ENCODE results near the gene IGF2R.

Gene IGF2R

DNA sequence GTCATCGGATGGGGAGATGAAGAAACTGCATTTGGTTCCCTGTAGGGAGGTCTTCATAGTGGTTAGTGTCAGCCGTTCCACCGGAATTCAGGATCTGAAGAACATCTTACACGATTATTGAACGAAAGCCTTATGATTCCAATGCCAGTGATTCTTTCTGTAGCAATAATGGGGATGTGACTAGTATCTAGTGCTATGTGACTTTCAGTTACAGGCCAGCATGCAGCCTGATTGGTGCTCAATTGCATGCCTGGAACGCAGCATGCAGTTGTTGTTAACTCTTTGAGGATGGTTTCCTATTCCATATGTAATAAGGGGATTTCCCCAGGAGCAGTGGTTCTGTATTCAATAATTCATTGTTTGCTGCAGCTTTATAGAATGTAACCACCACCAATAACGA is 81.1 kb downstream of the IGF2R start:
- DNase-seq, result no peak

- no peak for DNase-seq
Measured at GRCh38 chr6:160051390-160051789, 82.5 kb downstream of the IGF2R start.

DNA sequence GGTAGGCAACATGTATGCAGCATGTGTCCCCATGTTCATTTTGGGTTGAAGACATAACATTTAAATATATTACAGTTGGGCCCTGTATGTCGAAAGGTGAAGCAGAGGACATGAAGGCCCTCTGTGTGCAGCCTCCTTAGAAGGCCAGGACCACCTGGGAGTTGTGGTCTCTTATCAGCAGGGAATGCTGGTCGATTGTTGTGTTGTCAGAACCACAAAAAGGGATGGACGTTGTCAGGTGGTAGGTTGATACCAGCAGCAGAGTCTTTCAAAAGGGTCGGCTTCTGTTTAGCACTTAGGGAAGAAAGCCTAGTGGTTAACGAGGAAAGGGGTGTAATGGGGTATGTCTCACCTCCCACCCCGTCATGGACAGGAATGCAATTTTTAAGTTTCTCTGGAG is 85.4 kb downstream of the IGF2R start:
- no peak for DNase-seq

DNA sequence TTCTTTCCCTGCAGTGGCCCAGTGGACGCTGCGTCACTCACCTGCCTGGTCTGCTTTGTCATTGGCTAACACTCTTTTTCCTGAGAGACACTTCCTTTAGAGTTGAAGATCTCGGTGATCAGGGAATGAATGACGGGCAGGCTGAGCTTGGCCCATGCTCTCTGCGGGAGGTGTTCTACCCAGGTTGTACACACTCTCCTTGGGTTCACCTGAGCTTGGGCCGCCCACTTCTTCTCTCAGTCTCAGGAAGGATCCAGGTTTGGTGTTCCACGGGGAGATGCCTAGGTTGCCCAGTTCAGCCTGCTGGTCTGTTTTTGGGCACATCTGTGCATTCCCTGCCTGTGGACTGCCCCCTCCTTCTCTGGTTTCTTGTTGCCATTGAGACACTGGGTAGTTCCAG is 86.0 kb downstream of the IGF2R start:
- no peak for DNase-seq

DNA sequence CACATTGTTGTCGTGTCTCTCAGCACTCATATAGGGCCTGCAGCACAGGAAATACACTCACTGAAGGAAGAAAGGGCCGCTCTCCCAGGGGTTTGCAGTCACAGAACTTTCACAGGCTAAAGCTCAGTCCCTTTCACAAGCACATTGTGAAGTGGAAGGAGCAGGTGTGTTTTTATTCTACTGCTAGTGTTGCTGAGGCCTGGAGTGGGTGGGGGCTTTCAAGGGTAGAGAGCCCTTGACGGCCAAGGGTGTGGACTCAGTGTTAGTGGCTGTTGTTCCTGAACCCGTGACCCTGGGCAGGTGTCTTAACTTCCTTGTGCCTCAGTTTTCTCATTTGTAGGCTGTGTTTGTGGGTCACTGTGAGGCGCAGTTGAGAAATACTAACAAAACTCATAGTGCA is 86.5 kb downstream of the IGF2R start:
- DNase-seq, result no peak

GRCh38 chr6:160055813-160056212 is 86.9 kb downstream of the IGF2R start:
- DNase-seq, result no peak

DNA sequence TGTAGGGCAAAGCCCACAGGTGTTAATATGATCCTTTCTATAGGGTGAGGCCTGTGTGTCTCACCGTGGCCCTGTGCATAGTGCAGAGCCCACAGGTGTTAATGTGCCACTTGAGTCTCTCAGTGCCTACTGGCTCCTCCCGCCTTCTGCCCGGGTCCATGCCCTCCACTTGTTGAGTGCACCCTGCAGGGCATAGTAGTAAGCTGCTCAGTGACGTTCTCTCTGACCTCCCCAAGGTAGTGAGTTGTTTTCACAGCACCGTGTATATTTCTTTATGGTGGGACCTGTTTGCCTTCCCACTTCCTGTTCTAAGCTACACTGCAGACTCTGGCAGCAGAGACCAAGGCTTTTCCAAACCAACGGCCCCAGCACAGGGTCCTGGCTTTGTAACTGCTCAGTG is 88.2 kb downstream of the IGF2R start:
- no peak for DNase-seq

DNA sequence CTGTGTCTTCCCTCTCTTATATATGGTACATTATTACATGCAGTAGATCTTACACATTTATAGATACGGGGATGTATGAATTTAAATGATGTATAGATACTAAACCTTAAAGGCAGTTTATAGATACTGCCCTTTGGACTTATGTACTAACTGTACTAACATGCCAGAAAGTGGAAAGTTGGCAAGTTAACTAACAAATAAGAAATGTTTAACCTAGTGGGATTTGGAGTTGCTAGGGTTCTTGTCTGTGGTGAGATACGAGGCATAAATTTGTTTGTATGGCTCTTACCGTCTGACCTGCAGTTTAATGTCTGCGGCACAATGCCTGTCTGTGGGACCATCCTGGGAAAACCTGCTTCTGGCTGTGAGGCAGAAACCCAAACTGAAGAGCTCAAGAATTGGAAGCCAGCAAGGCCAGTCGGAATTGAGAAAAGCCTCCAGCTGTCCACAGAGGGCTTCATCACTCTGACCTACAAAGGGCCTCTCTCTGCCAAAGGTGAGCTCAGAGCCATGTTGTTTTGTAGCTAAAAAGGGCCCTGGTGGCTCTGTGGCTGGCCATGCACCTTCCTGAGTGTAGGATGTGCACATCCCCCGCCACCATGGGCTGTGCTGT is 89.8 kb downstream of the IGF2R start:
- no peak for DNase-seq

GRCh38 chr6:160060221-160060620 is 91.3 kb downstream of the IGF2R start:
- DNase-seq, result no peak

GRCh38 chr6:160060920-160061447 is 92.1 kb downstream of the IGF2R start:
- DNase-seq, result no peak

GRCh38 chr6:160063771-160064413 is 95.0 kb downstream of the IGF2R start:
- DNase-seq, result no peak

DNA sequence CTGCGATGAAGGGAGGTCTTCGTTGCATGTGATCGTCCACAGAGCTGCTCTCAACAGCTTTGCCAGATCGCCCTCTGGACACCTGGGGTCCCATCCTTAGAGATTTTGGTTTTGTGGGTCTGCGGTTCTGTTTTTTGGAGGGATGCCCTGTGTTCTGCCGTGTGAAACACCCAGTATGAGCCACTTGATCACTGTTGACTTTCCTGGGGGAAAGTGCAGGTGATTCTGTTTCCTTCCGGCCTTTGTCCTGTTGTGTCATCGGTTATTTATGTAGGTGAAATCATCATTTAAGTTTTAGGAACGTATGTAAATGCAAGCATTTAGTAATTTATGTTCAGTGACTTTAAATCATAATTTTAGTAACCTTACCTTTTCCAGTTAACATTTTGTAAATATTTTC is 96.3 kb downstream of the IGF2R start:
- no peak for DNase-seq

GRCh38 chr6:160067564-160067963 is 98.7 kb downstream of the IGF2R start:
- no peak for DNase-seq

DNA sequence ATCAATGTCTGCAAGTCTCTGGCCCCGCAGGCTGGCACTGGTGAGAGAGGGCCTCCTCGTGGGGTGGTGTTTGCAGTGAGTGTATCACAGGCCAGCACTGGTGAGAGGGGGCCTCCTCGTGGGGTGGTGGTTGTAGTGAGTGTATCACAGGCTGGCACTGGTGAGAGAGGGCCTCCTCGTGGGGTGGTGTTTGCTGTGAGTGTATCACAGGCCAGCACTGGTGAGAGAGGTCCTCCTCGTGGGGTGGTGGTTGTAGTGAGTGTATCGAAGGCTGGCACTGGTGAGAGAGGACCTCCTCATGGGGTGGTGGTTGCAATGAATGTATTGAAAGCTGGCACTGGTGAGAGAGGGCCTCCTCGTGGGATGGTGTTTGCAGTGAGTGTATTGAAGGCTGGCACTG is 99.5 kb downstream of the IGF2R start:
- no peak for DNase-seq

DNA sequence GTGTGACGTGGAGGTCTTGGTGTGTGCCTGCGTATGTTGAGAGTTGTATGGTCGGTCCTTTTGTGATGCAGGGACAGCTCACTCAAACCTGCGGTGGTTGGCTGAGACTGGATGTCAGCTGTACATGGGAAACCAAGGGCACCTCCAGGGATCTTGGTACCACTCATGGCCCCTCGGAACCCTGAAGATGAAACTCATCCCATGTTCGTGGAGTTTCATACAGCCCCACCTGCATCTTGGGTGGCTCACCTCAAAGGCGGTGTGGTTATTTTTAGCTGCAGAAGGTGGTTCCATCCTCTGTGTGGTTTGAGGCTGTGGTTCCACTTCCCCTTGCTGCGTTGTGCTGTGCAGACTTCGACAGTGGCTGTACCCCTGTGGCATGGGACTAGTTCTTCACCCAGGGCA is 100.2 kb downstream of the IGF2R start:
- no peak for DNase-seq

- DNase-seq, result no peak
Measured at GRCh38 chr6:160069459-160069858, 100.6 kb downstream of the IGF2R start.

DNA sequence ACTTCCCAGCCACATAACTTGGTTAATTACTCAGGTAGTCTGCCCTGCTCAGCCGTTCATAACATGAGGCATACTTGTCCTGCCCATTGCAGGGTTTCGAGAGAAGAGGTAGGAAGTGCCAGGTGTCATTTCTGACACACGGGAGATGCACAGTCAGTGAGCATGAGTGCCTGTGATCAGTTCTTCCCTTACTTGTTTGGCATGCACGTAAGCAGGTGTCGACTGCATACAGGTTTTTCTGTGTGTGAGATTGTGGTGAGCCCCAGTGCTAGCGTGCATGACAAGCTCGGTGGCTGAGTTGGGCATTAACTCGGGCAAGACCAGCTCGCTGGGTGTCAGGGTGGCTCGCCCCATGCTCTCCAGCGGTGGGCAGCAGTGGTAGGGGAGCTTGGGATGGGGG is 101.5 kb downstream of the IGF2R start:
- no peak for DNase-seq

DNA sequence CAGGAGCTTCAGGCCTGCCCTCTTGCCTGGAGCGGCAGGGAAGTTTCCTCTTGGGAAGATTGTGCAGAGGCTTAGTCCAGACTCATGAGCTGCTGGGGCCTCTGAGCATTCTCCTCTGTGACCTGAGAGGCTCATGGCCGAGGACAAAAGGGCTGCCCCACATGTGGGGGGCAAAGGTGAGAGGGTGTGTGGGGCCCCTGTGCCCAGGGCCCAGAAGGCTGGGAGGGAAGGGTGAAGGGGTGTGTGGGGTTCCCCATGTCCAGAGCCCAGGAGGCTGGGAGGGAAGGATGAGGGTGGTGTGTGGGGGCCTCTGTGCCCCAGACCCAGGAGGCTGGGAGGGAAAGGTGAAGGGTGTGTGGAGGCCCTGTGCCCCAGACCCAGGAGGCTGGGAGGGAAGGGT is 101.9 kb downstream of the IGF2R start:
- no peak for DNase-seq

DNA sequence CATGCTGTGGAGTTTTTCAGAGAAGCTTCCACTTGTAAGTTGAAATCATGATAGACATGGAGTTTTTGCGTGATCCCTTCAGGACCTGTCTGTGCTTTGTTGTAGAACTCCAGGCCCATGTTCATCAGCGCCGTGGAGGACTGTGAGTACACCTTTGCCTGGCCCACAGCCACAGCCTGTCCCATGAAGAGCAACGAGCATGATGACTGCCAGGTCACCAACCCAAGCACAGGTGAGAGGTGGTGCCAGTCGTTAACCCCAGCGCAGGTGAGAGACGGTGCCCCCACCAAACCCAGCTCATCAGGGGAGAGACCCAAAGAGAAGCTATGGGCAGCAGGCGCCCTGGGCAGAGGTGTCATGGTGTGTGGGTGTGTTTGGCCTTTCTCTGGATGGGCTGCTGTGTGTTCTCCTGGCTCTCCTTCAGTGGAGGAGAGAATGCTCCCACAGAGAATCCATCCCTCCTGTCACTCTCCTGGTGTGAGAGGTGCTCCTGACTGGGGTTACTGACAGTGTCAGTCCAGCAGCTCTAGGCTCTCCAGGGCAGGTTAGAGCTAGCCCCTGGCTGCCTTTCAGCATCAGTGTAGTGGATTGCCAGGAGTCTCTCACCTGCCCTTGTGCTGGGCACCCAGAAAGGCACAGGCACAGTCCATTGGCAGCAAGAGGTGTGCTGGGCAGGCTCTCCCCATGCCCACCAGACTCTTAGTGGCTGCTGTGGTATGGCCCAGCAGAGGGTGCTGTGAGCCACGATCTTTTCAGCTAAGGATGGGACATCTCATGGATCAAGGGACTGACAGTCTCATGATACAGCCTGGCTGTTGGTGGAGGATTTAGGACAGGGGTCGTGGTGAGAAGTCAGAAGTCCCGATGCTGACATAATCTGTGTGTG is 103.2 kb downstream of the IGF2R start:
- DNase-seq, result no peak

GRCh38 chr6:160073272-160073671 is 104.4 kb downstream of the IGF2R start:
- DNase-seq, result no peak

DNA sequence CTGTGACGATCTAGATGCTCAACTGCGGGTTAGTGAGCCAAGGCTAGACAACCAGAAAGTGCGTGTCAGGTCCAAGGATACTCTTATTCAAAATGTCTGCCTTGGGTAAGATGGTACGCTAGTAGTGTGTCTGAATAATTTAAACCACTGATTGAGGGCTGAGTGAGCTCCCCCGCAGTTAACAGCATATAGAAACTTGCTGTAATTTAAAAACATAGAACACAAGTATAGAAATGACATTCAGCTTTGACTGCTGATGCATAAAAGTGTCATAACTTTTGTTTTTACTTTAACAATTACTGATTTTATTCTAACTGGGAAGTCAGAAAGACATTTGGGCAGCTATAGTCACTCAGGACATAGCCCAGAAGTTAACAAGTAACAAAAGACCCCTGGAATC is 107.1 kb downstream of the IGF2R start:
- no peak for DNase-seq

DNA sequence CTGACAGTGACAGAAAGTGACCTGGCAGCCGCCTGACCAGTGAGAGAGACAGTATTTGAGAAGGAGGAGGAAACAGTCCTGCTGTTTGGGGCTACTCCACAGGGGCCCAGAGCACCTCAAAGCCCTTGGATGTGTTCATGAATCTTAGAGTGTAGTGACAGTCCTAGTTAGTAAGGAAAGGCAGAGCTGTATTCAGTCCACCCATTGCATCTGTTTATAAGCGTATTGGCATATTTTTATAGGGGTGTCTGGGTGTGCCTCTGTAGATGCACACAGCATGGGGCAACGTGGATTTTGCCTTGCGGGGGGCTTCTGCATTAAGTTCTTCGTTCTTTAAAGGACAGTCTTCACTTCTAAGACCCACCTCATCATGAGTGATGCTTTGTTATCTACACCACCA is 108.1 kb downstream of the IGF2R start:
- no peak for DNase-seq

GRCh38 chr6:160077526-160077925 is 108.6 kb downstream of the IGF2R start:
- no peak for DNase-seq
